ENCODE results near the gene NCOA1.
"Not testable (repeated sequence)": the region's sequence is repeated elsewhere in the genome, so short reads cannot be mapped to it uniquely, and the experiment has no call there.

Gene NCOA1

DNA sequence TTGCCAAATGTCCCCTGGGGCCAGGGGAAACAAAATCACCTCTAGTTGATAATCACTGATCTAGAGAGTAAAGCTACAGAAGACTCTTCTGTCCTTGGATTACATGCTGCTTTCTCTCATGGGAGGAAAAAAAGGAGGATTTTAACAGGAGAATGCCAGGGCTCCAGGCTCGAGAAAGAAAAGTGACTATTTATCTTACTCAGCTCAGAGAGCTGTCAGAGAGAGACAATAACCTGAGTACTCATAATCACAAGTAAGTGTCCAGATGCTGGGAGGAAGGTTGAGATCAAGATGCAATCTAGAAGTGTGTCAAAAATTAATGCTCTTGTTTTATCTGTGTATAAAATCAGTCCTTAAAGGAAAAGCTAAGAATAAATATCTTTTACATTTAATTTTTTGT, 168.8 kb downstream of the NCOA1 start:
- no peak overlapping the region for H3K4me3 ChIP-seq (ENCODE audit: low read length)
- no peak for DNase-seq (ENCODE audit: low read depth)
- TF ChIP-seq CTCF (conservative IDR thresholded peaks at IDR 0.05; ENCODE audit: low read length), result no peak

DNA sequence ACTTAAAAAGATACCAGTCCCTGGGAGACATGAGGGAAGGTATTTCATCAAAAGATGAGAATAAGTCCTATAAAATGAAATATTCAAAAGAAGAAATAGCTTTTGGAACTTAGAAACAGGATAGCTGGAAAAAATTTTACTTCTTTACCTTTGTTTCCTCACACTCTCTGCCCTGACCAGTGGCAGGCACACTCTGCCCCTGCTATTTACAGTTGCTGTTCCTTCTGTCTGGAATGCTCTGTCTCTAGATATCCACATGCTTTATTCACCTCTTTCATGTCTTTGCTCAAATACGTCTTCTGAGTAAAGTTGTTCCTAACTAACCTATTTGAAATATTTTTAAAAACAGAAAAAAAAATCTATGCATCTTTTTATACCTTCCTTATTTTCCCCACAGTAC, 176.5 kb downstream of the NCOA1 start:
- no peak for TF ChIP-seq CTCF (conservative IDR thresholded peaks at IDR 0.05; ENCODE audit: low read length)
- DNase-seq (ENCODE audit: low read depth), result no peak
- no peak overlapping the region for H3K4me3 ChIP-seq (ENCODE audit: low read length)

- DNase-seq (ENCODE audit: low read depth), result no peak
- no peak for TF ChIP-seq CTCF (conservative IDR thresholded peaks at IDR 0.05; ENCODE audit: low read length)
- H3K4me3 ChIP-seq (ENCODE audit: low read length), result no peak overlapping the region
These were observed 180.2 kb downstream of the NCOA1 start for GRCh38 chr2:24671230-24671629.

DNA sequence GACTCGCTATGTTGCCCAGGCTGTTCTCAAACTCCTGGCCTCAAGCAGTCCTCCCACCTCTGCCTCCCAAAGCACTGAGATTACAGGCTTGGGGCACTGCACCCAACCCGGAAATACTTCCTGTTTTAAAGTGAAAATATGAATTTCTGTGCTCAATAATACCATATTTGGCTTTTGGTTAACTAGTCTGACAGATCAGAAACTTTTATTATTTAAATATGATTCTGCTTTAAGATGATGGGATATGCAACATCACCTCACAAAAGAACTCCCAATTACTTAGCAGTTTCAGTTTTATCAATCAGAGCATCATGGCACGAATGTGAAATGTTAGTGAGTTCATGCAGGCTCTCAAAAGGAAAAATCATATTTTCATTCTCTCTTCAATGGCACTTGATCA, 181.5 kb downstream of the NCOA1 start:
- no peak overlapping the region for H3K4me3 ChIP-seq (ENCODE audit: low read length)
- no peak for DNase-seq (ENCODE audit: low read depth)
- no peak for TF ChIP-seq CTCF (conservative IDR thresholded peaks at IDR 0.05; ENCODE audit: low read length)

- TF ChIP-seq CTCF (conservative IDR thresholded peaks at IDR 0.05; ENCODE audit: low read length), result no peak
- no peak overlapping the region for H3K4me3 ChIP-seq (ENCODE audit: low read length)
- DNase-seq (ENCODE audit: low read depth), result no peak
These were observed 184.3 kb downstream of the NCOA1 start for GRCh38 chr2:24675338-24675737.

- H3K4me3 ChIP-seq (ENCODE audit: low read length), result no peak overlapping the region
- DNase-seq (ENCODE audit: low read depth), result no peak
- TF ChIP-seq CTCF (conservative IDR thresholded peaks at IDR 0.05; ENCODE audit: low read length), result no peak
These were observed 185.4 kb downstream of the NCOA1 start for GRCh38 chr2:24676493-24676892.

DNA sequence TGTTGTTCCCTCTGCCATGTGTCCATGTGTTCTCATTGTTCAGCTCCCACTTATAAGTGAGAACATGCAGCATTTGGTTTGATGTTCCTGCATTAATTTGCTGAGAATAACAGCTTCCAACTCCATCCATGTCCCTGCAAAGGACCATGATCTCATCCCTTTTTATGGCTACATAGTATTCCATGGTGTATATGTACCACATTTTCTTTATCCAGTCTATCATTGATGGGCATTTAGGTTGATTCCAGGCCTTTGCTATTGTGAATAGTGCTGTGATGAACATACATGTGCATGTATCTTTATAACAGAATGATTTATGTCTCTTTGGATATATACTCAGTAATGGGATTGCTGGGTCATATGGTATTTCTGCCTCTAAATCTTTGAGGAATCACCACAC, 187.0 kb downstream of the NCOA1 start:
- not testable (repeated sequence) for DNase-seq (ENCODE audit: low read depth); H3K4me3 ChIP-seq (ENCODE audit: low read length)

DNA sequence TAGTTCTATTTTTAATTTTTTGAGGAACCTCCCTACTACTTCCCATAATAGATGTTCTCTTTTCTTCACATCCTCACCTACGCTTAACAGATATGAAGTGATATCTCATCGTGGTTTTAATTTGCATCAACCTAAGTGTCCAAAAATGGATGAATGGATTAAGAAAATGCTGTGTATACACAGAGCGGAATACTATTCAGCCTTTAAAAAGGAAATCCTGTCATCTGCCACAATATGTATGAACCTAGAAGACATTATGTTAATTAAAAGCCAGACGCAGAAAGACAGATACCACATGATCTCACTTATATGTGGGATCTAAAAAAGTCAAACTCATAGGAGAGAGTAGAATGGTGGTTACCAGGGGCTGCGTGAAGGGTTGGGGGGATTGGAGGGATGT, 189.1 kb downstream of the NCOA1 start:
- DNase-seq (ENCODE audit: low read depth), result no peak
- H3K4me3 ChIP-seq (ENCODE audit: low read length), result no peak overlapping the region
- TF ChIP-seq CTCF (conservative IDR thresholded peaks at IDR 0.05; ENCODE audit: low read length), result no peak
